Stimulated activated CD8-positive, alpha-beta memory T cell treated with anti-CD3 and anti-CD28 coated beads, Interleukin-15, amount 100 ng/mL, for 24 hours (primary cell): ENCODE measurements around the gene ZNF516.

Experiments used
- DNase-seq: peaks from one replicate; pipeline ENCODE4 v3.0.0-alpha.2; 2020; ENCODE audit warnings: low read depth

Gene ZNF516

DNA sequence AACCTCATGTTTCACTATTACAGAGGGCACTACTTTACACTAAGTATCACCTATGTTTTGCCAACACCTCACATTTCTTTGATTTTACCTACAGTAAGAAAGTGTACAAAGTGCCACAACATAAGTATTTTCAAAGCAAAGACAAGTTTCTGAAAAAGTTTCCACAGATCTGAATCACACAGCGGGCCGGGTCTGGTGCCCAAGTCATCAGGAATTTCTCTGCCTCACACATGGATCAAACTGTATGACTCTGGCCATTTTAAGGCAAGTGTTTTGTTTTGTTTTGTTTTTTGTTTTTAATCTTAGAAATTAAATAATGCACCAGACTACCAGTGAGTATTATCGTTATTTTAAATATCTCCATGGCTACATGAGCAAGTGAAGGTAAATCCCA is 73.4 kb downstream of the ZNF516 start:
- DNase-seq = no peak

DNA sequence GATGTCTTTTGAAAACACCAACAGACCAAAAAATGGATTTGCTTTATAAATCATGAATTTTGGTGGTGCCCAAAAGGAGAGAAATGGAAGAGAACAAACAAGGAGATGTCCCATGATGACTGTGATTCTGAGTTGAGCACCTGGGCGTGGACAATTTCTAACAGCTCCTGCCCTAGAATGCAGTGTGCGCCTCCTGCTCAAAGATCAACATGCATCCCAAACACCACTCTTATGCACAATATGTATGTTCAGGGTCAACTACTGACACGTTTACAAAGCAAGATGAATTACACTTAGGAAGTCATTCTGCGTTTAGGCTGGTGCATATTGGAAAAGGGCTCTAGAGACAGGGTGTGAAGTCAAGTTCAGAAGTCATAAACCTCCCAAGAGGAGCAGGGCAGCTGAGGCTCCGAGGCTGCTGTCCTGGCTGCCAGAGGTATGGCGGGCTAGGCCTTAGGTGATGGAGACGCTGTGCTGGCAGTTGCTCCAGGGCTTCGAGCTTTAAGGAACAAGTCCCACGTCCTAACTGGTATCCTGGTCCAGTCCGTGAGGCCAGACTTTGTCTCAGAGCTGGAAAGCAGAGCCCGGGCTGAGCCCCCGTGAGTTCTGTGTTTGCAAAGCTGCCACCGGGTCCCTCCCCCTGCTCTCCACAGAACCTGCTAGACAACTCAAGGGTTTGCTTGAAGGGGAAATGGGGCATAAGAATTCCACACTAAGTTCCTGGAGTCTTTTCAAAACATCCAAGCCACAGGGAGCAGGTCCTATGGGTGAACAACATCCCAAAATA is 74.0 kb downstream of the ZNF516 start:
- no peak for DNase-seq

DNA sequence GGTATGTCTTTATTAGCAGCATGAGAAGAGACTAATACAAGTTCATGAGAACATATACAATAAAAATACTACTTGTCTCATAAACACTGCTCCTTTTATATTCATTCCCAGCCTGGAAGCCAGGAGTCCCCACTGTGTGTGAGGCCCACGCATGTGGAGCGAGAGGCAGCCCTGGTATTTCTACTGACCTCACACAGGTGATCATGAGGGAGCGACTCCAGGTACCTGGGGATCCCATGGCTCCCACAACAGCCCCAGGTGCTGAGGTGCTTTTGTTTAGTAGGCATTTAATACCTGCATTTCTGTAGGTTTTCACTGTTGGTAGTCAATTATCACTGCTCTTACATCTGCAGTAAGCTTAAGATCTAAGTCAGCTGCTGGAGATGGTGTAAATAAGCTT is 75.2 kb downstream of the ZNF516 start:
- no peak for DNase-seq

DNA sequence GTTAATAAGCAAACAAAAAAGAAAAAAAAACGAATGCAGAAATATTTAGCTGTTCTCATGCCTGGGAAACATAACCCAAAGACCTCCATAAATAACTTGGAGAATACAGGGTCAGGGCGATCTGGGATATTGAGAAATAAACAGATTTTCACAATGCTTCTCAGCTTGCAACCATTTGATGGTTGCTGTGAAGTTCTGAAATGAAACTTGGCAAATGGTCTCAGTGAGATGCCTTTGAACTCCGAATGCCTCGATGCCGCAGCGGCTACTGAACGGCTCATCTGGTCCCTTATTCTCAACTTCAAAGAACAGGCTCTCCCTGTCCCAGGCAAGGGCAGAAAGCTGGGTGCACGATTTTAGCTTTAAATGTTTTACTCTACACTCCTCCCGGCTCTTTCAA is 78.1 kb downstream of the ZNF516 start:
- DNase-seq = no peak

DNA sequence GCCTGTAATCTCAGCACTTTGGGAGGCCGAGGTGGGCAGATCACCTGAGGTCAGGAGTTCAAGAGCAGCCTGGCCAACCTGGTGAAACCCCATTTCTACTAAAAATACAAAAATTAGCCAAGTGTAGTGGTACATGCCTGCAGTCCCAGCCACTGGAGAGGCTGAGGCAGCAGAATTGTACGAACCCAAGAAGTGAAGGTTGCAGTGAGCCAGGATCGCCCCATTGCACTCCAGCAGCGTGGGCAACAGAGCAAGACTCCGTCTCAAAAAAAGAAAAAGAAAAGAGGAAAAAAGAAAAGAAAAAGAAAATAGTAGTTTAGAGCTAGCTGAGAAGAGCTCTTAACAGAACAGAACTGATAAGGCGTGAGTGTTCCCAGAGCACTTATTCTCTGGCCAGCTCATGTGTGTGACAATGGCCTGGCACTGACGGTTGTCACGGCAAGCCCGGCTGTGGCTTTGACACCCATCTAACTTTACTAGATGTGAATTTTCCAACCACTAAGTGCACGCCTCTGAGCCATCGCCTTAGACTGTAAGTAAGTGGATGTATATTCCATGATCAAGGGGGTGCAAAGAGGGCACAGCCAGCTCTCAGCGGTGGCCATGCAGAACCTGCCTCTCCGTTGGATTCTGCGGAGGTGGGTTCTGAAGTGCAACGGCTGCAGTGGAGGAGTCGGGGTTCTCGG is 80.0 kb downstream of the ZNF516 start:
- DNase-seq = no peak

DNA sequence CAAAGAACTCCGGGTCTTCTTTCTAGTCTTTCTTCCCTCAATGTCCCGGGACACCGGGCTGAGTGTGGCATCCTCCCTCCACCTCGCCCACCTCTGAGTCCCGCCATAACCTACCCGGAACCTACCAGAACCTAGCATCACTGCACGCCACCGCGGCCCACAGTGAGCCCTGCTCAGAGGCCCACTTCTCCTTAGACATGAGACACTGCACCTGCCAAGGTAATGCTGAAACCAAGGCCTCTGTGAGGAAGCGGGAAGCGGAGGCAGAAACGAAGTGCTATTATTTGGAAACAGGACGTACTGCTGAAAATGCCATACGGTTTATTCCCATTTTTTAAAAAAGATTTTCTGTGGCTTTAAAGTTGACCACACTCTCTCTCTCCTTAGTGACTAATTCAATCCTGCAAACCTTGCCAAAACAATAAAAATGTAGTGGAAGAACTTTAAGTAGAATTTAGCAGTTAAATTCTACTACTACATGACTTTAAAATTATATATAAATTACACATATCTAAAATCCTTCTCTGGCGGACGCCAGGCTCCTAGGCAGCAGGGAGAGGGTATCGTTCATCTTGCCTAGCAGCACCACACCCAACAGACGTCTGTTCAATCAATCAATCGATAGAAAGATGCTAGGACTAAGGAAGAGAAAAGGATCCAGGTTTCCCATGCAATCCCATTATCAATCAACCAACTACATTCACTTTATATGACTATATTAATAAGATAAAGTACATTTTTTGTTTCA is 82.0 kb downstream of the ZNF516 start:
- no peak for DNase-seq

DNA sequence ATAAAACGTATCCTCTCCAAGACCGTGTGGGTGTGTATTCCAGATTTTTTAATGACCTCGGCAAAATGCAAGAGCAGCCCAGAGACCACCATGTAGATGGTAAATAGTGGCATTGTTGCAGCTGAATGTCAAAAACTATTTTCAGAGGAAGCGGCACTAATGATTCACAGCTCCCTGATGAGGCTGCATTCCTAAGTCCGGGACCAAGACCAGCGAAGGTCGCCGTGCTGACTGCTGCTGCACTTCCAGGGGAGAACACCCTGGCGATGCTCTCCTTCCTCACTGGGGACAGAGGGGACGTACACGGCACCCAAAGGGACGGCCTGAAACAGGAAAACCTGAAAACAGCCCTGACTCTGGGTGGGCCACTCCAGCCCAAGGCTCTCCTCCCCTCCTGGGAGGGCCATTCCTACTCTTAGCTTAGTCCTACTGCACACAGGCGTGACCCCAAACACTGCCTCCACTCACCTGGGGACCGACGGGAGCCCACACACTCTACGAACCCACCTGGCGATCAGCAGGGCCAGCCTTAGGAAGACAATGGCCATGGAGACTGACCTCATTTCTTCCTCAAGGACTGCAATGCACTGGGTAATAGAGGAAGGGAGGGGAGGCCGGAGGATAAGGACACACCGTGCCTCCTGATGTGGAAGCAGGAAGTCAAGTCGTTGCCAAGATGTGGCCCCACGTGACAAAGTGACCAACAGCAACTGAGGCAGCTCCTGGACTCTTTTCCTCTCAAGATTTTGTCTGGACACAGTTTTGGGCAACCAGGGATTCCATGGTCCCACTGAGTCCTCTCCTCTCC is 82.8 kb downstream of the ZNF516 start:
- no peak for DNase-seq

DNA sequence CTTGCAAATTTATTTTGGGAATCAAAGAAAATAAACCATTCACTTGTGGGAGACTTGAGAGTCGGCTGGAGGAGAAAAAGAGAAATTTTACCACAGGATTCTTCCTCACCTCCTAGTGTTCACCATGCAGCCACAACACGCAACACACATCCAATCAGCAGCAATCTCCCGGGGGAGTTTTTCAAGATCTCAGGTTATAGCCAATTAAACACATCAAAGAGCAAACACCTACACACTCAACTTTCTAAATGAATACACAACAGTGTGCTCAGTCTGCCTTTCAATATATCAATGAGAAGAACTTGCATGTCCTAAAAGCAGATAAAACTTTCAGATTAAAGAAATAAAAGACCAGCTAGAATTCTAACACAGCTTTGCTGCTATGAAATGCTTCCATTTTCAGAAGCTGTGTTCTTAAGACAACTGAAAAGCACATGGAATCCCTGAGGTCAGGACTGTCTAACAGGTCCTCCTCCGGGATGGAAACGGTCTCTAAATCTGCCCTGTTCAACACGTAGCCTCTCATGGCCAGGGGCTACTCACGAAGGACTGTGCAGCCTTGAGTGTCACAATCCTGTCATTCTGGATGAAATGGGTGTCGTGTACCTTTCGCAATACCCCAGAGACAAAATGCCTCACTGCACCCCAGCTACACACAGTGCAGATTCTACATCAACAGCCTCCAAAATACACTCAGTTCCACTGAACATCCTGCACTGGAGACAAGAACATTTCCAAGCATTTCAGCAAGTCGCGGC is 84.2 kb downstream of the ZNF516 start:
- no peak for DNase-seq

DNA sequence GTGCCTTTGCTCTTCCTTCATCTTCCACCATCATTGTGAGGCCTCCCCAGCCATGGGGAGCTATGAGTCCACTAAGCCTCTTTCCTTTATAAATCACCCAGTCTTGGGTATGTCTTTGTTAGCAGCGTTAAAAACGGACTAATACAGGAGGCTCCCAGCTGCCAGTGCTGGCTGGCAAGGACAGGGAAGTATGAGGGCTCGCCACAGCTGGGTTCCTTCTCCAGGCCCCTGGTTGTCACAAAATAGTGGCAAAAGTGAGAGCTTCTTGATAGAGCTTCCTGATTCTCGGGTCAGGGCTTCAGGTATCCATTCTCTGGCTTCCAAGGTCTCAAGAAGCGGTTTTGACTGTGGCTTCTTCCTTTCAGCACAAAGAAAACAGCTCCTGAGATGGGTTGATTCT is 85.0 kb downstream of the ZNF516 start:
- no peak for DNase-seq

DNA sequence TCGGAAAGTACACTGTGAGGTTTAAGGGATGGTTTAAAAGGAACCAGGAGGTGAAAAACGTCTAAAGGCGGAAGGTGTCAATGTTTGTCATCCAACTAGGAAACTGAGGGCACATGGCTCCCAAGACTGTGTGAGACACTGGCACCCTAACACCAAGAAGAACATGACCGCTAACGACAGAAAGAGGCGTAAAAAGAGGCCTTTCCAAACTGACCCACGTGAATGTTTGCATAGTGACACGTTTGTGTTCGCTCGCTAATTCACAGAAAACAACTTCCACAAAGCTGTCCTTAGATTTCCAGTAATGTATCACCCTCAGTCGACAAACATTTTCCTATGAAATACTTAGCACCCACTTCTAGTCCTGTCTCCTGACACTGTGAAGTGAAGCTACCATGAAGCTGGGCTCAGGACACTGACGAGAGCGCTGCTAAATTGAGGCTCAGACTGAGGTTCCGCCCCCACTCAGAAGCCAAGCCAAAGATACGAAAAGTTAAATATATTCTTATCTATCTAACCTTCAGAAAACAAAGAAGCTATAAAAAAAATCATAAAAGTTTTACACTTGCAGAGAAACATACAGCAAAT is 86.5 kb downstream of the ZNF516 start:
- DNase-seq = no peak

DNA sequence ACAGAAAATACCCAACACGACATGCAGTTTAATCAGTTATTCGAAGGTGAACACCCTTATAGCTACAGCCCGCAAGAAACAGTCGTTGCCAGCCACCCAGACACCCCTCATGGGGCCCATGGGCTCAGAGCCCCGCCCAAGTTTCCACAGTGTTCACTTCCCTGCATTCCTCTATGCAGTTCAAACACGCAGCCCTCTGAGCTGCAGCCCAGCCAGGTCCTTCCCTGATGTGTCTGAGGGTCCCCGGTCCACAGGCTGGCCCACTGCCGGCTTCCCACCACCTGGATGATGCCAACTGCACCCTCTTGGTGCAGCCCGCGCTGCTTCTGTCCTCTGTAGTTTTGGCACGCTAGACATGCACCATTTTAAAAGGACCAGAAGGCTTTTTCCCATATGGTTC is 87.4 kb downstream of the ZNF516 start:
- no peak for DNase-seq

DNA sequence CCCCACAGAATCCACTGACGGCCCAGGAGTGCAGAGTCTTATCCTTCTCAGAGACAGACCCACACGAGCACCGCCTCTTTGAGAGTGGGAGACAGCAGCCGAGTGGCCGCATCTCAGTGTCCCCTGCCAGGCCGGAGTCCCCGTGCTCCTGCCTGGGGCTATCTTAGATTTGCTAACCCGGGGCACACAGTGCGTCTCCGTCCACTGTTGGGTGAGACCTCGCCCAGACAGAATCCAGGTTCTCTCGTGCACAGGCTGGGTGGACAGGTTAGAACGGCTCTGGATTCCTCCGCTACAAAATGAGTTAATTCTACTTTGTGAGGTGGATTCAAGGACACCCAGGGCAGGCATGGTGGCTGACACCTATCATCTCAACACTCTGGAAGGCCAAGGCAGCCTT is 88.3 kb downstream of the ZNF516 start:
- no peak for DNase-seq

DNA sequence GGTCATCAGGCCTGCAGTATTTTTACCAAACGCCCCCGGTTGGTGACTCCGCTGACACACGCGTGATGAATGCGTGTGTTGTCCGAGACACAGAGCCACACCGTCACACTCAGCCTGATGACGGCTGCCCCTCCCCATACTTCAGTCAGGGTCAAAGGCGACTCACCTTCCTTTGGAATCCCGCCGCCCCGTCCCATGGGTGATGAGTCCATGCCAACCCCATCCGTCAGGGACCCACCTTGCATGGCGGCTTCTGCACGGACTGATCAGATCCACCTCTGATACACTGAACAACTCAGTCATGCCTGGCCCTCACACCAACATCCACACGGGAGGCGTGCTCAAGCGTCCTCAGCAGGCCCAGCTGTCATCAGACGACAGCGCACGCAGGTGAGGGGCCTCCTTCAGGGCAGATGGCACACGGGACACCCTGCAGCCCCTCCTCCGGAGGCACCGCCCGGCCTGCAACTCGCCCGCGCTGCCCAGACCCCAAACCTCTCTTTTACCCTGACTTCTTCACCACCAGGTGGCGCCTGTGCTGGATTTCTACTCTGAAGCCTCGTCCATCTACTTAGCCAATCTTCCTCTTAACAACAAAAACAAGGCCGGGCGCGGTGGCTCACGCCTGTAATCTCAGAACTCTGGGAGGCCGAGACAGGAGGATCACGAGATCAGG is 89.2 kb downstream of the ZNF516 start:
- DNase-seq = no peak

DNA sequence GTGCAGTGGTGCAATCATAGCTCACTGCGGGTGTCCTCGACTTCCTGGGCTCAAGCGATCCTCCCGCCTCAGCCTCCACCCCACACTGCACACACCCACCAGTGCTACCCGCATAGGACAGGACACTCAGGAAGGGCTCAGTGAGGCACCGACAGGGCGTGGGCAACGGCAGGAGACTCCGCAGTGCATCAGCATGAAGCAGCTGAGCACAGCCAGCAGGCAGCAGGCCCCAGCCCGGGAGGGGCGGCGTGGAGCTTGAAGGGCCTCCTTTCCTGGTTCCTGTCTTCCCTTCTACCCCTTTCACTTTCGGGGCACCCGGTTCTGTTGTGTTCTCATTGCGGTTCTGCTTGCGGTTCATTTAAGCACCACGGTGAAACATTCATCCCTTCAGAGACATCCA is 89.8 kb downstream of the ZNF516 start:
- DNase-seq = no peak

DNA sequence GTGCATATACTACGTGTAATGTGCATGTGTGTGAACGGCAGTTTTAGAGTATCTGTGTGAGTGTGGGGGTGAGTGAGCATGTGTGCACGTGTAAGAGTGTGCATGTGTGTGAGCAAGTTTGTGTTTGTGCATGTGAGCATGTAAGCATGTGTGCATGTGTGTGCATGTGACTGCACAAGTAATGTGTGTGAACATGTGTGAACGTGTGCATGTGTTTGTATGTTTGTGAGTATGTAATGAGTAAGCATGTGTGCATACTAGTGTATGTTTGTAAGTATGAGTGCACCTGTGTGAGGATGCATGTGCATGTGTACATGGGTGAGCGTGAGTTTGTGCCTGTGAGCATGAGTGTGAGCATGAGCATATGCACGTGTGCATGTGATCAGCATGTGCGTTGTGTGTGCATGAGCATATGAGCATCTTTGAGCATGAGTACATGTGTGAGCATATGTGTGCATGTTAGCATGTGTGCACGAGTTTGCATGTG is 90.7 kb downstream of the ZNF516 start:
- no peak for DNase-seq

DNA sequence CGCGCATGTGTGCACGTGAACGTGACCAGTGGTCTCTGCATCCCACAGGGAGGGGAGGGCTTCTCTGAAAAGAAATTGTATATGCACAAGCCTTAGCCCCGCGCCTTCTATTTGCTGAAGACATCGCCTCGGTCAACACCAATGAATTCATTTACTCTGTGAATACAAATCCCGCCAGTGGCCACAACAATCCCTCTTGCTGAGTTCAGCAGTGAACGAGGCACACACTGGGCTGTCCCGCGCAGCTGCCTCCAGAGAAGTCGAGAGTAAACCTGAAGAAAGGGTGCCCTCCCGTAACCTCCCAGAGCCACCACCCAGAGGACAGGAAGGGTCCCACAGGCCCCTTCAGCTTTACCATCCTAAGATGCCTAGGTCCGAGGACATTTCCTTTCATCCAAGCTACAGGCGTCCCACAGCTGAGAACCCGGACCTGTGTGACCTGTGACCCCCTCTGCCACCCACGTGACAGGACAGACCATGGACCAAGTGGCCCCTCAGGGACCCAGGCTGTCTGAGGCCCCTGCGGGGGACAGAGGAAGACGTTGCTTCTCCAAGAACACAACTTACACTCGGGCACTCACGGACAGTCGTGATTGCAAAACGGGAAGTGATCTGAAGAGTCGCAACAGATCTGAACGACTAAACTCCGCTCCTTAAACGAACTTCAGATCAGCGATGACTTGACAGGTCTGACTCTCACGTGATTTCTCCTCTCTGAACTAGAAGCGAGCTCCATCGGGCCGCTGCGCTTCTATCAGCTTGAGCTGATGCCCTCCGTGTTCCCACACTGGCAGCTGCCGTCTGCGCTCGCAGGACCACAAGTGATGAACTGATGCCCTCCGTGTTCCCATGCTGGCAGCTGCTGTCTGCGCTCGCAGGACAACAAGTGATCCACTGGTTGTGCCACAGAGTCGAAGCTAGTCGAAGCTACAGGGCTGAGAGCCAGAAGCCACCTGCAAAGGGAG is 92.7 kb downstream of the ZNF516 start:
- no peak for DNase-seq

DNA sequence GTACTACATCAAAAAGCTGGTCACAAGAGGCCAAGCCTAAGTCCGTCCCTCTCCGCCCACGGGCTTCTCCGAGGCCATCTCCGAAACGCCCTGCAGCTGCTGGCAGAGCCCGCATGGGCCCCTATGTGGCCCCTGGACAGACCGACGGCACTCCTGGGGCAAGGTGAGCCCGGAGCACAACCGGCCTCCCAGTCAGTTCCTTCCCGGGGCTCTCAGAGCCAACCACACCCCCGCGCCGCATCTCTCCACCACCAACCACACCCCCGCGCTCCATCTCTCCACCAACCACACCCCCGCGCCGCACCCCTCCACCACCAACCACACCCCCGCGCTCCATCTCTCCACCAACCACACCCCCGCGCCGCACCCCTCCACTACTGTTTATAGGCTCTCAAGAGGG is 93.5 kb downstream of the ZNF516 start:
- no peak for DNase-seq

DNA sequence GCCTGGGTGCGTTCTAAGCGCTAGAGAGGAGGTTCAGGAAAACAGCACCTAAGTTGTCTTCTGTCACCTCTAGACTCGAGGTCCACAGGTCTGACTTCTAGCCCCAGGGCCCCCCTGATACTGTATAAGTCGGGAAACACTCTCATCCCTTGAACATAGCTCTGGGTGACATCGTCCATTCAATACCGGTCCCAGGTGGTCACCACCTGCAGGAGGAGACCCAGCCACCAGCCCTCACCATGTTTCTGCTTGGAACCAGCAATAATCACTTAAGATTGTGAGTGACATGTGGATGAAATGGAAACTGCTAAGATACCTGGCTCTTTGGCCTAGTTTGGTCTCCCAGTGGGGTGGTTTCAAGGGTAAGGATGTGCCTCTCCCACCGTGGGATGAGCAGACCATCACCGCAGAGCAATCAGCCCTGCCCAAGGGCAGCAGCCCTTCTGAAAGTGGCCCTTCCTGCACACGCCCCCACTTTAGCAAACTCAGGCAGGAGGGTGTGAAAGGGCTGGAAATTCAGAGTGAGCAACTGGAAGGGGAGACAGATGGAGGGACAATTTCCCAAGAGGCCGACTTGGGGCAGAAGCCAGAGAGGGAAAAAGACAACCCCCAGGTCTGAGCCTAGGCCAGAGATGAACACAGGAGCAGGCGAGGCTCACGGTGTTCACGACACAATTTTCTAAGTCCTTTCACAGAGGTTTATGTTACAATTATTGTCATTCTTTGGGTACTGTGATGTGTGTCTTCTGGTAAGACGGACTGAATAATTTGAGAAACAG is 95.2 kb downstream of the ZNF516 start:
- no peak for DNase-seq
